HG03196 (cell line): ENCODE measurements around the gene RNF41.
A peak's percentile ranks its signal among the peaks of the same experiment; 100 is the strongest.

Experiments used
- ATAC-seq: cut with Tn5 transposase; IDR thresholded peaks from one replicate; pipeline ENCODE4 v1.9.1; 2021; ENCODE audit not compliant: unreplicated experiment

The RNF41 gene

DNA sequence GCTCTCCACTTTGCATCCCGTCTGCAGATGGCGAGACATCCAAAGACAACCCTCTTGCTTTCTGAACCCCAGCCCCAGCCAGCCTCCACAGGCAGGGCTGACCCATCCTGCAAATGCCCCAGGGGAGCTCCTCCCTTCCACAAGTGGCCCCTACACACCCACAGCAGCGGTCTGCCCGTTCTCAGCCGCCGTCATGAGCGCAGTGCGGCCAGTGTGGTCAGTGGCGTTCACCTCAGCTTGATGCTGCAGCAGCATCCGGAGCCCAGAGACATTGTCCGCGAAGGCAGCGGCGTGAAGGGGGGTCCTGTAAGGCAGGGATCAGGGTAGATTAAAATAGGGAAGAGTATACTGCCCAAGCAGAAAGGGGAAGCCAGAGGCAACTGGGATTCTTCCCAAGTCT is 22.8 kb upstream of the RNF41 start:
- ATAC-seq: no peak

DNA sequence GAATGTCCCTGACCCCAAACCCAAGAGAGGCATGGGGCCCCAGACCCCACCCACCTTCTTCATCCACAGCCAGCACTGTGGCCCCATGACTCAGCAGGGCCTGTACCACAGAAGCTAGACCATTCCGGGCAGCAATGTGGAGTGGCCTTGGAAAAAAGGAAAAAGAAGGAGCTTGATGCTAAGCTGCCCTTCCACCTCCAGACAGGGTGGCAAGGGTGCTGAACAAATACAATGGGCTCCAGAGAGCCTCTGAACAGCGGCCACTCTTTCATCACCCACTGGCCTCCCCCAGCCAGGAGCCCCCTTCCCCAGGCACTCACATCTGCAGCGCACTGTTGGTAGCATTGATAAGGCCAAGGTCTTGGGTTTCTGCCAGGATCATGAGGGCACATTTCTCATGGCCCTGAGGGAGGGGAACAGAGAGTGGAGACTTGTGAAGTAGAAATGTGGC is 22.0 kb upstream of the RNF41 start:
- no peak for ATAC-seq

DNA sequence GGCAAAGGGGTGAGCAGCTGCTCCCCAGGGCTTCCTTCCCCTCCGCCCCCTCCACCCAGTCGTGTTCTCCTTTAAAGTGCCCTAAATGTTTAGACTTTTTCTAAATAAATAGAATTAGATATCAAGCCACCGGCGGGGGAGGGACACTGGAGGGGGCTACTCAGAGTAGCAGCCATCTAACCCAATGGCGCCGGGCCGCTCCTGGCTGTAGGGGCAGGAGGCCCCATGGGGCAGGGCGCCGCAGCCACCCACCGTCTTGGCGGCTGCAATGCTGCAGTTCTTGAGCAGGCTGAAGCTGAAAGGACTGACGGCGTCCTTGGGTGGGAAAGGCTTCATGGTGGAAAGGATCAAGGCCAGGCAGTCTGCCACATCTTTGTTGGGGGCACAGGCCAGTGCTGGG is 21.3 kb upstream of the RNF41 start:
- ATAC-seq: no peak

DNA sequence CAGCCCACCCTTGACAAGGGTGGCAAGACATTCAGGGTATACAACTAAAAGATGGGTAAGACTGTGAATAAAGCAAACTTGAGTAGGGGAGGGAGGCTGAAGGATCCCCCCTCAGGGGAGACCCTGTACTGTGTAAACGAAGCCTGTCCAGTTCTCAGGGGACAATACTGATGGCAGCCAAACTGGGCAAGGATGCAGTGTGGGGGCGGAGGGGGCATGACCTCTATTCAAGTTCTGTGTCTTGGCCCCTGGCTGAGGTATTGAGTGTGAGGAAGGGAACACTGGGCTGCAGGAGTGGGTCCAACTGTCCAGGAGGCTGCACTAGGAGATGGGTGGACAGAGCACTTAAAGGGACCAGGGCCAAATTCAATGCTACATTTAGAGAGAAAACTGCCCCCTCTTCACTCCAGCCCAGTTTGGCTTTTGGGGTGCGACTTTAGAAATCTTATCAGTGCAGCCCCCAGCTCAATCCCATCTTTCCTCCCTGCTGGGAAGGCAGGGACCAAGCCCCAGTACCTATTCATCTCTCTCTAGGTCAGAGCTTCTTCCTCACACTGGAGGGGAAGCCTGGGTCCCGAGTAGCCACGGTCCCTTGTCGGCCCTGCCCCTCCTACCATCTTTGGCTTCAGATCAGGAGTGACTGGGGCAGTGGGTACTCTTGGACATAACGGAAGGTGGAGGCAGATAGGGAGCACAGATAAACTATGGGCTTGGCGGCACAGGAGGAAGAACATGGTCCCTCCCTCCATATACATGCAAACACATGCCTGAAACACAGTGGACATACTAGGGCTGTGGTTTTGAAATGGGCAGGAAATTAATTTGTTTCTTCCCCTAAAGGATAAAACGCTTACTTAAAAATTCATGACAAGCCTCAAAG is 19.9 kb upstream of the RNF41 start:
- ATAC-seq: no peak

DNA sequence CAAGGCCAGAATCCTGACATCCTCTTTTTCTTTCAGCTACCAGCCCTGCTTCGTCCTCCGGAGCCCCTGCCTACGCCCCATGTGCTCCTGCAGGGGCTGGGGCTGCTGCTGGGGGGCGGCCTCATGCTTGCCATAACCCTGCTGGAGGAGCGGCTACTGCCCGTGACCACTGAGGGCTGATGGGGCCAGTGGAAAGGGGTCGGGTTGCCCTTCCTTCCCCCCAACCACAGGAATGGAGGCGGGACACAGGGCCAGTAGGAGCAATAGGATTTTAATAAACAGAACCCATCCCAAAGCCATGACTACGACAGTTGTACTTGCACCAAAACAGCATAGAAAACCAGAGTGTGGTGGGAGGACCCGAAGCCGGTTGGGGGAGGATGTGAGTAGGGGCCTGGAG is 15.8 kb upstream of the RNF41 start:
- no peak for ATAC-seq

DNA sequence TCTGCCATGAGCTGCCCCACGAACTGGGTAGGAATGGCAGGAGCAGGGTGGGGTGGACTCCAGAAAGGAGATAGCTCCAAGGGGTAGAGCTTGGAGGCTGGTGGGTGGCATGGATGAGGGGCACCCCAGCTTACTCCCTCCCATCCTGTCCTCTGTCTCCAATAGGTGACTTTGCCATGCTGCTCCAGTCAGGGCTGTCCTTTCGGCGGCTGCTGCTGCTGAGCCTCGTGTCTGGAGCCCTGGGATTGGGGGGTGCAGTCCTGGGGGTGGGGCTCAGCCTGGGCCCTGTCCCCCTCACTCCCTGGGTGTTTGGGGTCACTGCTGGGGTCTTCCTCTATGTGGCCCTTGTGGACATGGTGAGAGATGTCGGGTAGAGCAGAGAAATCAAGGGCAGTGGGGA is 15.3 kb upstream of the RNF41 start:
- ATAC-seq: no peak

DNA sequence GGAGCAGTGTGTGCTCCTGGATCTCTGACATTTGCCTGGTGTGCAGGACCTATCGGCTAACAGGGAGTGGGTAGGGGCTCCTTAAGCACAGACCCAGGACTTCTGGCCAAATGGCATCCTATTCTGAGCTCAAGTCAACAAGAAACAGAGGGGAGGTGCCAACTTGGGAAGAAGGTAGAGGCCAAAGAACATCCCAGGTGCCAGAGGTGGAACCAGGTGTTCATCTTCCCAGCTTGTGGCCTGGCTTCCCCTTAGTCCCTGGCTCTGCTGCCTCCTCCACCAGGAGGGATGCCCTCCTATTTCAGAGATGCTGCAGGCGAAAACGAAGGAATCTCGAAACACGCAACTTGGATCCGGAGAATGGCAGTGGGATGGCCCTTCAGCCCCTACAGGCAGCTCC is 14.4 kb upstream of the RNF41 start:
- ATAC-seq: no peak

DNA sequence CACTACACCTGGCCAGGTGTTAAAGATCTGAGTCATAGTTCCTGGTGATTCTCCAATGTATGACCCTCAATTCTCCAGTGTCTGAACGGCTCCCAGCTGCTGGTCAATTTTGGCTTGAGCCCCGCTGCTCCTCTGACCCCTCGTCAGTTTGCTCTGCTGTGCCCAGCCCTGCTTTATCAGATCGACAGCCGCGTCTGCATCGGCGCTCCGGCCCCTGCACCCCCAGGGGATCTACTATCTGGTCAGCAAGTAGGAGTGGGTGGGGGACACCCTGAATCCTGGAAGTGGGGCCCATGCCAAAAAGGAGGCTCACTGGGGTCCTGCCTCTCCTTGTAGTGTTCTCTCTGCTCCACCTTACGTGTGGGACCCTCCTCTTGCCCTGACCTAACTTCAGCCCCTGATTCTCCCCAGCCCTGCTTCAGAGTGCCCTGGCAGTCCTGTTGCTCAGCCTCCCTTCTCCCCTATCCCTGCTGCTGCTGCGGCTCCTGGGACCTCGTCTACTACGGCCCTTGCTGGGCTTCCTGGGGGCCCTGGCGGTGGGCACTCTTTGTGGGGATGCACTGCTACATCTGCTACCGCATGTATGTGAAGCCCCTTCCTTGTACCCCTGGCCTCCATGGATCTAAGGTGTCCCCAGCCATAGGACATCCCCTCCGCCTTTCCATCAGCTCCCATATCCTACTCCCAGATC is 13.2 kb upstream of the RNF41 start:
- no peak for ATAC-seq

DNA sequence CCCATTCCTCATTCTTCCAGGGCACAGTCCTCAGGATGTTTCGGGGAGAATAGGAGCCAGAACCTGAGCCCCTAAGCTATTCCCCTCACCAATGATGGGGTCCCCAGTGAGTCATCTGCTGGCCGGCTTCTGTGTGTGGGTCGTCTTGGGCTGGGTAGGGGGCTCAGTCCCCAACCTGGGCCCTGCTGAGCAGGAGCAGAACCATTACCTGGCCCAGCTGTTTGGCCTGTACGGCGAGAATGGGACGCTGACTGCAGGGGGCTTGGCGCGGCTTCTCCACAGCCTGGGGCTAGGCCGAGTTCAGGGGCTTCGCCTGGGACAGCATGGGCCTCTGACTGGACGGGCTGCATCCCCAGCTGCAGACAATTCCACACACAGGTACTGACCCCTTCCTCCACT is 9.5 kb upstream of the RNF41 start:
- ATAC-seq: no peak

DNA sequence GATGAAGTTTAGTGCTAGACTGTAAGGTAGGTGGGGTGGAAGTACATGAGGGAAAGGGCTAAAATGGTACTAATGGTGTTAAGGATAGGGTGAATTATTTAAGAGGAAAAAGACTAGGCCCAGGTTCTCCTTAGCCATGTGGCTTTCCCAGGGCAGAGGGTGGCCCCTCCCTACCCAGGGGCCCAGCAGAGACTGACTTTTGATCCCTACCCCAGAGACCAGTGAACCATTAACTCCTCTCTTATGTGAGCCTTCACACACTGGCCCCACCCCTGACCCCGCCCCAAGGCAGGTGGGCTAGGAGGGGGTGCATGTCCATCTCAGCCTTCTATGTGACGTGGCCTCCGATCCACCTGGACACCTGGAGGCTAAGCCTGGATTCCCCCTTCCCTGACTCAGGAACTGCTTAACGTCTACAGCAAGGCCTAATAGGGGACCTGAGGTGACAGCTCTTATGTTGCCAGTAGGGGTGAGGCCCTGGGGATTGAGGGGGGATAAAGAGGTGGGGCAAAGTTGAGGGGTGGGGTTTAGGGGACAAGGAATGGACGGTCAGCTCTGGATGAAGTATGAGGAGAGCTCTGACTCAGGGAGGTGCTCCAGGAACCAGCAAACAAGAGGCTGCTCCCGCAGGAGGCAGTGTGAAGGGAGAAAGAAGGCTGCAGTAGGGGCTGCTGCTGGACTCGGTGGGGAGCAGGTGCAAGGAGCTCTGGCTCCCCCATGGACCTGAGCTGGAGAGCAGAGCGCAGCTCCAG is 8.9 kb upstream of the RNF41 start:
- ATAC-seq: no peak

DNA sequence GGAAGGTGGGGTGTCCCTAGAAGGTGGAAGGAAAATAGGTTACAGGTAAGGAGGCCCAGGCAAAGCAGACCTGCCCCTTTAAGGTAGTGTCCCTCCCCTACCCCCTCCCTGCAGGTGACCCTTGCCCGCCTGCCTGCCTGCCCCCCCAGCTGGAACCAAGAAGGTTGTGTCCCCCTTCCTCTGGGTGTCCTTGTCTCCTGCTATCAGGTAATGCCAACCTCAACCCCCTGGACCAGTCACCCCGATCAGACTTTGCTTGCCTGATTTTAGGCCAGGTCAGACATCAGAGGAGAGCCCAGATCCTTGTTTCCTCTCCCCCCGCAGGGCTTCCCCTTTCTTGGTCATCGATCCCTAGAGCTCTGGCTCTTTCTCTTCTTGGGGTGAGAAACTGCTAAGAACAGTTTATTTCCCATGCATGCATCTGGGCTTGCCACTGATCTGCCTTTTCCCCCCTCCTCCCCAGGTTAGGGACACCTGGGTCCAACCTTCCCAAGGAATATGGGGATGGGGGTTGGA is 8.3 kb upstream of the RNF41 start, which contains the start of gene SLC39A5:
SLC39A5 (plus strand) TSS at position 136 of the 516 bp plus-strand sequence. CDS start 1,224 bp downstream, outside the sequence.
- ATAC-seq: no peak

DNA sequence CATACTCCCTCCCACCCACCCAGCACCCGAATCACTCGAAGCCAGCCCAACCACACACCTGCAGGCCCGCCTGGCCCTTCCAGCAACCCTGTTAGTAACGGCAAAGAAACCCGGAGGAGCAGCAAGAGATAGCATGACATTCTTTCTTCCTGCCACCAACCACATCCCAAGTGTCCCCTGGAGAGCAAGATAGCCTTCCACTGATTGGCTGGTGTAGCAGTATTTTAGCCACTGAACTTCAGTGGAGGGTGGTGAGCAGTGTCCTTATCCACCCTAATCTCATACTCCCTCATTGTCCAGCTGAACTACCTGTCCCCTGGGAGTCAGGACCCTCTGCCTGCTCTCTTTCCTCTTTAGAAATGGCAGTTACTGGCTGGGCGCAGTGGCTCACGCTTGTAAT is 7.4 kb upstream of the RNF41 start:
- no peak for ATAC-seq

DNA sequence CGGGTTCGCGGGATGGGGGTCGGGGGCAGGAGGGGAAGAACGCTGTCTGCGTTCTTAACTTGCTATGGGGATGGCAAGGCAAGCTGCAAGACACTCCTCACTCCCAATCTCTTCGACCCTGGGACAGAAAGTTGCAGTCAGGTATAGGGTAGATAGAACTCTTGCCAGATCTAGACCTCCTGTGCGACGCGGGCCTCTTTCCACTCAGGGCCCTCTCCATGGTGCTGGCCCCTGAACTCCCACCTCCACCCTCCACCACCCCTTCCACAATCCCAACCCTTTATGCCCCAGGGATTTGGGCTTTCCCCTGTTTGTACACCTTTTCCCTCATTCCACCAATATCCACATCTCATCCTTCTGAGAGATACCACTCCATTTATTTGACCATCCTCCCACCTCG is 3.2 kb upstream of the RNF41 start:
- ATAC-seq: no peak

DNA sequence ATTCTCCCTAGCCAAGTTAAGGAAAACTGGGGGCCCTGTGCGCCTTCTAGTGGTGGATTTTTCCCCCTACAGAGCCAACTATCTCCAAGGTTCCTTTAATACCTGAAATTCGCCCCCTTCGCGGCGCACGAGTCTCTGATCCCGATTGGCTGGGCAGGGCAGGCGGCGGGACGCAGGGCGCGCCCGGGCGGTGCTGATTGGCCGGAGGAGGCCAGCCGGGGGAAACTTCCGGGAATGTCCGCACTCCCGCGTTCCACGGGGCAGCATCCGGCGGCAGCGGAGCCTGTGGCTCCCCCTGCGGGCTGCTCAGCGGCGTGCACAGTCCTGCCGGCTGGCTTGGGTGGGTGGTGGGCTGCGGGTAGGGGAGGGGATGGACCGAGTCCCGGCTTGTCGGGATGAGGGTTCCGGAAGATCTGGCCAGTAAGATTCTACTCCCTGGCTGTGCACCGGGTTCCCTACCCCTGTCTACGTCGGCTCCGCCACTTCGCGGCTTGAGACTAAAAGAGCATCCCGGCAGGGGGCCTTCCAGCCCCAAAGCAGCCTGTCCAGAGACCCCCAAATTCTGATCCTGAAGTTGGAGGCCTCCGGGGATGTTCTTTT is 2.5 kb upstream of the RNF41 start, which contains the start of gene NABP2:
NABP2 (plus strand) TSS at position 241 of the 600 bp plus-strand sequence. CDS start 515 bp downstream, outside the sequence.
- ATAC-seq: peak; percentile 70

DNA sequence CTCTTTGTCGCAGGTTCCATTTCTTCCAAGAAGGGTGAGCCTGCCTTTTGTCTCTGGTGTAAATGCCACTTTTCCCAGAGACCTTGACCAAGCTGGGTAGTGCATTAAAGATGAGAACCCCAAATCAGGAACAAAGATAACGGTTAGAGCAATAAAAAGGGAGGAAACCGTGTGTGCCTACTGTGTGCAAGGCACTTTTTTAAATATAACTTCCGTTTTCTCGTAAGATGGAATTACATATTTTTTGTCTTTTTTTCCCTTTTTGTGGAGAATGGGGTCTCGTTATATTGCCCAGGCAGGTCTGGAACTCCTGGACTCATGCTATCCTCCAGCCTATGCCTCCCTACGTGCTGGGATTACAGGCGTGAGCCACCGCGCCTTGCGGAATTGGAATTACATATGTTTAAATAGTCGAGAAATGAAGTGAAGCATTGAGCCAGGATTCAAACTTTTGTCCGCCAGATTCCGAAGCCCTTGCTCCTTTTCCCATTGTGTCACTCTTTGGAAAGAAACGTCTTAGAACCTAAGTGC is 1.9 kb upstream of the RNF41 start:
- no peak for ATAC-seq

DNA sequence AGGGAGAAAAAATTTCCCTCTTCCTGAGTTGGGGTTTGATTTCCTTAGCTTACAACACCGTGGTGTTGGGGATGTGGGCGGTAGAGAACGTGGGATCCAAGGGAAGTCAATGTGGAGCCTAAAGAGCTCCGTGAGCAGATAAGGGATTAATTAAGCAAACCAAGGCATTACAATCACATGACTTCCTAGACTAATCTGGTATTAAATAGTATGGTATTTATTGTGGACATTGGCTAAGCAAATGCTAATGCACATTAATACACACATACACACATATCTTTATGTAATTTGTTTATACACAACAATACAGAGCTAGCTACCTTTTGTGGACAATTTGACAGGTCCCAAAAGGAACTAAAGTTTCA is 791 bp upstream of the RNF41 start:
- ATAC-seq: no peak

DNA sequence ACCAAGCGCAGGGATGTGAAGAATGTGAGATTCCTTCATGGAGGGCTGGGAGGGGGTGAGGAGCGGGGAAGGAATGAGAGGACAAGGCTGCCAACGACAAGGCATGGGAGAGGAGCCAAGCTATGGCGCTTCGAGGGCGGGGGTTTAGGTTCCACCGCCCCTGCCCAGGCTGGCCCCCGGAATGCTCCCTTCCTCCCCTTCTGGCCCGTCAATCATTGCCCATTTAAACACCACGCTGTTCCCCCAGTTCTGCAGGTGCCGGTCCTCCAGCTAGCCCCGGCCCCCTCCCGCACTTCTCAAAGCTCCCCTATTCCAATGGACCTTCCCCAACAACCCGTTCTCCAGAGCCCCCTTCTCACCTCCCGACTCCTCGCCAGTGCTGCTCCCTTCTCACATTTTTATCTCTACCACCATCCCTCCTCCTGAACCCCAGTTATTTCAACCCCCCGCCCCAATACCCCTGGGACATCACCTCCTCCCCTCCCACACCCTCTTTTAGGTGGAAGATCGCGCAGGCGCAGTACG is 428 bp downstream of the RNF41 start:
- ATAC-seq: no peak

DNA sequence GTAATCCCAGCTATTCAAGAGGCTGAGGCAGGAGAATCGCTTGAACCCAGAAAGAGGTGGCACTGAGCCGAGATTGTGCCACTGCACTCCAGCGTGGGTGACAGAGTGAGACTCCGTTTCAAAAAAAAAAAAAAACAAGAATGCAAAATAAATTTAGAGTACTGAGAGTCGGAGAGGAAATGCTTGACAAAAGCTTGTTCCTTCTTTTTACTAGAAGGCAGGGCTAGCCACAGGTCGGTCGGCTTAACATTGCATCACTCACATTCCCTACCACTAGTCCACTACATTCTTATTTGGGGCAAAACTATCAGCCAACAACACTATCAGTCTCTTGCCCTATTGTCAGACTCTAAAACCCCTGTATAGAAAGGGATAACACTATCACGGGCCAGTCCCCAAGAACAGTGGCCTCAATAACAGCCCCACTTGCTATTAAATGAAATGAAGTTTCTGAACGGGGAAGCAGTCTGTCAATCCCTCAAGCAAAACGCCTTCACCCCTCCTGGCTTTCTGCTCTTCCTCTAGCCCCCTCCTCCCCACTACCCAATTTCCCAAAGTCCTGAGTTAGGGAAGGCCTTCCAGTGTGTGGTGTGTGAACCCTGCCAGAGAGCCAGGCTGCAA is 1.0 kb downstream of the RNF41 start:
- no peak for ATAC-seq

DNA sequence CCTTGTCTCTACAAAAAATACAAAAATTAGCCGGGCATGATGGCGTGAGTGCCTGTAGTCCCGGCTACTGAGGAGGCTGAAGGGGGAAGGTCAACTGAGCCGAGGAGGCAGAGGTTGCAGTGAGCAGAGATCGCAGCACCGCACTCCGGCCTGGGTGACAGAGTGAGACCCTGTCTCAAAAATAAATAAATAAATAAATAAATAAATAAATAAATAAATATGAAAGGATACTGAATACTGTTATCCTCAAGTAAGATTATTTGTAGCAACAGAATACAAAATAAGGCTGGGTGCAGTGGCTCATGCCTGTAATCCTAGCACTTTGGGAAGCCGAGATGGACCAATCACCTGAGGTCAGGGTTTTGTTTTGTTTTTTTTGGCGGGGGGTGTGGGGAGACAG is 1.9 kb downstream of the RNF41 start:
- ATAC-seq: no peak

DNA sequence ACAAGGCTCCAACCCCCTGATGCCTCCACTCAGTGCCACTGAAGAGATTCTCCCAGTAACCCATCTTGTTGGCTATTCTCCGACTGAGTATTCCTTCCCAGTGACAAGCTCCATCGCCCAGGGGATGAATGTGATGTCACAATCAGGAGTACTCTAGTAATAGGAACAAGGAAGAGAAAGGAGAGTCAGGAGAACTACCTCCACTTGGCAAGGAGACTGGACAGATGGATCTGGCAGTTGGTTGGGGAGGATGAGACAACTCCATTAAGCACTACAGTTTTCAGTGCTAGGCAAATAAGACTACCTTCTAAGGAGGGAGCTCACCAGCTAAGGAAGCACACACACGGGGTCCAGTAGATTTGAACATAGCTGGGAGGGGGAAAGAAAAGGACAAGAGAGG is 5.3 kb downstream of the RNF41 start:
- ATAC-seq: no peak
